Spinal cord (tissue), 10 donors: Measurements from ENCODE around the gene TMEM207. TPM values are rescaled to one million over a fixed set of nuclear protein-coding genes. Genes with fewer than 3 reads are reported as not detected.

Source experiments
- DNase-seq, 6 donors: peaks; one replicate each; pipeline versions ENCODE4 v3.0.0 to v3.0.0-alpha.2; 2013 to 2015; ENCODE audit warnings: low spot score in 6 of 6, low read depth in 4 of 6
- H3K27ac ChIP-seq: one replicate; pipeline ENCODE4 v1.5.1; 2013; ENCODE audit warnings: low read depth, low read length, control low read depth
- H3K27me3 ChIP-seq: one replicate; pipeline ENCODE4 v1.6.1; 2013; ENCODE audit warnings: low read length; ENCODE audit not compliant: control insufficient read depth, insufficient read depth
- H3K36me3 ChIP-seq: one replicate; pipeline ENCODE4 v1.6.1; 2013; ENCODE audit warnings: low read length; ENCODE audit not compliant: control insufficient read depth, insufficient read depth
- H3K4me1 ChIP-seq: one replicate; pipeline ENCODE4 v1.6.1; 2013; ENCODE audit warnings: low read length; ENCODE audit not compliant: control insufficient read depth, insufficient read depth
- H3K4me3 ChIP-seq: one replicate; pipeline ENCODE4 v1.5.1; 2013; ENCODE audit warnings: low read depth, low read length, control low read depth
- H3K9me3 ChIP-seq: one replicate; pipeline ENCODE4 v1.6.1; 2013; ENCODE audit warnings: low read length; ENCODE audit not compliant: control insufficient read depth, insufficient read depth
- WGBS: methylation state at CpG from one replicate; pipeline ENCODE4 v1.1.5; 2013; ENCODE audit warnings: missing lambda C conversion rate; ENCODE audit not compliant: insufficient coverage; 5-methylcytosine and 5-hydroxymethylcytosine counted together
- long read RNA-seq, 4 donors: transcript quantifications; one replicate each; lab custom pipeline, GENCODE V29; 2026
- polyA plus RNA-seq, 2 donors: library from polyadenylated mRNA; unstranded; fragments of 120-200 nt; gene quantifications; one replicate each; pipeline ENCODE4 v1.2.1, GENCODE V29; 2013; ENCODE audit not compliant: insufficient read length in 2 of 2
- total RNA-seq, 2 donors: library from RNA; depleted of rRNA in 1 of 2; stranded (reverse); fragments of 120-200 nt in 1 of 2; fragments of >200 nt in 1 of 2; gene quantifications; one replicate each; pipeline versions ENCODE4 v1.2.3 to v1.2.4, GENCODE V29; 2013 to 2014
- donor health status: healthy.

Gene TMEM207
- total RNA-seq = not detected
- polyA plus RNA-seq = not detected
- long read RNA-seq, donor 1 = 0 reads
- long read RNA-seq, donor 2 = 0 reads
- long read RNA-seq, donor 3 = 0 reads
- long read RNA-seq, donor 4 = 0 reads

DNA sequence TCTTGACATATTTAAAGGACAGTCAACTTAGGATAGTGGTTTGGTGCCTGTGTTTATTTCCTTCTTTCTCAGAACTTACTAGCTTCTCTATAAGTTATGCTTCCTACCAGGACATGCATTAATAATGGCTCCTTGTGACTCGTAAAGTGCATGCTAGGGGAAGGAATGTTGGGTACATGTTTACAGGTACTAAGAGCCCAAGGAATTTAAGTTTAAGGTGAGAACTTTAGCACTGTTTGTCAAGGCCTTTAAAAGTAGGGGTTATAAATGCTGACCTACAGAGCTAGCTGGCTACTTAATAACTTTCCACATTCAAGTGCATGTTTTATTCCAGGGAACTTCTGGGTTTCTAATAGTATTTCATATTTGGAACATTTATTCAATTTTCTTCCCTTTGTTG, at the start of gene TMEM207:
TMEM207 (minus strand) TSS at position 101 of the 400 bp plus-strand sequence; CDS start at position 9, 92 bp downstream.
- Histone ChIP-seq H3K4me3 (no peak within 1 kb of the TSS), H3K27me3 (no peaks in the 10 kb centered on the region), H3K9me3 (no peaks in the 10 kb centered on the region), H3K4me1 (no peaks in the 10 kb centered on the region), H3K36me3 (no peaks in the 10 kb centered on the region), H3K27ac (no peak within 1 kb of the TSS)
- DNase-seq = no peak
- WGBS = no CpG with 5 or more reads among the region's 1 CpG

DNA sequence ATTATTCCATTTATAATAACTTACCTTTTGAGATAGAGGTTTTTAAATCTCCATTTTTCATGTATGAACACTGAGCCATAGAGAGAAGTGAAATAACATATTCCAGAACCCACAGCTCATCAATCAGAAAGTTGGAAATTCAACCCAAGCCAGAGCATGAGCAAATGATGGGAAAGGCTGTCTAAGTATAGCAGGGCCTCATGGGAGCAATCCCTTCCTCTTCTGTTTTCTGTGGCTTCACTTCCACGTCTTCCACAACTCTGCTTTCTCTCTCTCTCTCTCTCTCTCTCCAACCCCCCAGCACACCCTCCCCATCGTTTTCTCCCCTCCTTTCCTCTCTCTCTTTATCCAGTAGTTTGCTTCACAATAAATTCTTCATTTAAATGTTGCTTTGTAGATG, 49.4 kb upstream of the TMEM207 start:
- H3K27me3 ChIP-seq = no peaks in the 10 kb centered on the region
- no peak overlapping the region for H3K27ac ChIP-seq
- no peak overlapping the region for H3K4me3 ChIP-seq
- H3K36me3 ChIP-seq = no peaks in the 10 kb centered on the region
- H3K9me3 ChIP-seq = no peaks in the 10 kb centered on the region
- no peak for DNase-seq
- no CpG with 5 or more reads among the region's 2 CpGs for WGBS
- no peaks in the 10 kb centered on the region for H3K4me1 ChIP-seq

DNA sequence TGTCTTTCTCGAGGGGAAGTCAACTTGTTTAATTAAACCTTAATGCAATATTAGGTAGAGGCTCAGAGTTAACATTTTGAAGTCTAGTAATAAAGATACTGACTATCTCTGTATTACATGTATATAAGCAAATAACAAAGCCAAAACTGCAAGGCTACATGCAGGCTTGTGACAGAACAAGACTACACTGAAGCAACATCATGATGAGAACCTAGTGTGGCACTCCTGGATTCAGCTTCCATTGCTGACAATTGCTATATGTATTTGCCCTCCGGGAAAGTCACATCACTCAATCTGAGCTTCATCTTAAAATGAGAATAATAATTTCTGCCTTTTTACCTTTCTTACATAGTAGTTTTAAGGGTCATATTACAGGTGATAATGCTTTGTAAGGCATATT, 48.6 kb upstream of the TMEM207 start:
- no peaks in the 10 kb centered on the region for H3K4me1 ChIP-seq
- H3K4me3 ChIP-seq = no peak overlapping the region
- no CpG with 5 or more reads among the region's 2 CpGs for WGBS
- no peaks in the 10 kb centered on the region for H3K9me3 ChIP-seq
- H3K36me3 ChIP-seq = no peaks in the 10 kb centered on the region
- no peak for DNase-seq
- no peak overlapping the region for H3K27ac ChIP-seq
- no peaks in the 10 kb centered on the region for H3K27me3 ChIP-seq

GRCh38 chr3:190497811-190498210, 48.1 kb upstream of the TMEM207 start:
- H3K4me1 ChIP-seq = no peaks in the 10 kb centered on the region
- DNase-seq = peak in 2 of 6 donors; percentile 60 to 64
- WGBS = 88% methylated on average over 1 of the region's 3 CpGs

DNA sequence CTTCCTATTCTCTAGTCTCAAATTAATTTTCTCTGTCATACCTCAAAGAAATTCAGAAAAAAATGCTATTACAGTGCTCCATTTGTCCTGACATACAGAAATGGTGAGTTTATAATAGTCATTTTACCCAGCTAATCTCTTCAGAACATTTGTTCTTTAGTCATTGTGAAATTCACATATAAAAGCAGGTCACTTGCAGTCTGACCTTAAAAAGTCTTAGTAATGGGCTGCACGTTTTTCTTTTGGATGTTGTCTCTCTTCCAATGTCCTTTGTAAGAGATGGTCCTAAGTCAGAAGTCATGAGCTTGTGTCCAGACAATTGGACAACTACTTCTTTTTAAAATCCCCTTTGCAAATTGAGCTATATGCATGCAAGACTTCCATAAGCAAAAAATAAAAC, 47.2 kb upstream of the TMEM207 start:
- no peak for DNase-seq
- no peak overlapping the region for H3K27ac ChIP-seq
- no peaks in the 10 kb centered on the region for H3K27me3 ChIP-seq
- no peaks in the 10 kb centered on the region for H3K36me3 ChIP-seq
- no peak overlapping the region for H3K4me3 ChIP-seq
- no peaks in the 10 kb centered on the region for H3K9me3 ChIP-seq
- 40% methylated on average over 1 of the region's 1 CpG for WGBS
- H3K4me1 ChIP-seq = no peaks in the 10 kb centered on the region

More at GRCh38 chr3:190497811-190498210, 48.1 kb upstream of the TMEM207 start:
- no peaks in the 10 kb centered on the region for H3K36me3 ChIP-seq
- H3K4me3 ChIP-seq = no peak overlapping the region
- no peaks in the 10 kb centered on the region for H3K27me3 ChIP-seq
- H3K27ac ChIP-seq = no peak overlapping the region
- no peaks in the 10 kb centered on the region for H3K9me3 ChIP-seq

- no CpG with 5 or more reads among the region's 5 CpGs for WGBS
- Histone ChIP-seq H3K4me1 (no peaks in the 10 kb centered on the region), H3K9me3 (no peaks in the 10 kb centered on the region), H3K4me3 (no peak overlapping the region), H3K27ac (no peak overlapping the region), H3K36me3 (no peaks in the 10 kb centered on the region), H3K27me3 (no peaks in the 10 kb centered on the region)
- no peak for DNase-seq
Measured at GRCh38 chr3:190495796-190496195, 46.1 kb upstream of the TMEM207 start.

DNA sequence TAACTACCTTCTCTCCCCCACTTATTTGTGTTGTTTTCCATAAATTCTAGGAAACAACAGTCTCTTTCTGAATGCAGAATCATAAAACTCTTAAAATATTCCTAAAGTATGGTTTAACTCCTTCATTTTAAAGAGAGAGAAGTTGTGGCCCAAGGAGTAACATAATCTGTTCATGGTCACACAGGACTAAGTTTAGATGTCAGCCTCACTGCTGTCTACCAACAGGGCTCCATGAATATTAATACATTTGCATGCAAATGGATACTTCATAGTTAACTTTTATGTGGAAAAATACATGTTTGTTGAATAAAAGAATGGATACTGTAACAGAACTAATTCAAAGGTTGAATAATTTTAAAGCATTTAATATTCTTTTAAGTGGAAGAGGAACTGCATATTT, 45.7 kb upstream of the TMEM207 start:
- DNase-seq = no peak
- no peaks in the 10 kb centered on the region for H3K4me1 ChIP-seq
- no peak overlapping the region for H3K27ac ChIP-seq
- no peaks in the 10 kb centered on the region for H3K9me3 ChIP-seq
- no peaks in the 10 kb centered on the region for H3K36me3 ChIP-seq
- no peak overlapping the region for H3K4me3 ChIP-seq
- no peaks in the 10 kb centered on the region for H3K27me3 ChIP-seq

GRCh38 chr3:190494907-190495306, 45.2 kb upstream of the TMEM207 start:
- Histone ChIP-seq H3K9me3 (no peaks in the 10 kb centered on the region), H3K4me1 (no peaks in the 10 kb centered on the region)
- DNase-seq = no peak

GRCh38 chr3:190492966-190493365, 43.3 kb upstream of the TMEM207 start:
- WGBS = 91% methylated on average over 4 of the region's 4 CpGs
- Histone ChIP-seq H3K27me3 (no peaks in the 10 kb centered on the region), H3K4me1 (no peaks in the 10 kb centered on the region), H3K27ac (no peak overlapping the region), H3K9me3 (no peaks in the 10 kb centered on the region), H3K4me3 (no peak overlapping the region), H3K36me3 (no peaks in the 10 kb centered on the region)
- no peak for DNase-seq

More at GRCh38 chr3:190494907-190495306, 45.2 kb upstream of the TMEM207 start:
- Histone ChIP-seq H3K36me3 (no peaks in the 10 kb centered on the region), H3K4me3 (no peak overlapping the region), H3K27me3 (no peaks in the 10 kb centered on the region), H3K27ac (no peak overlapping the region)

DNA sequence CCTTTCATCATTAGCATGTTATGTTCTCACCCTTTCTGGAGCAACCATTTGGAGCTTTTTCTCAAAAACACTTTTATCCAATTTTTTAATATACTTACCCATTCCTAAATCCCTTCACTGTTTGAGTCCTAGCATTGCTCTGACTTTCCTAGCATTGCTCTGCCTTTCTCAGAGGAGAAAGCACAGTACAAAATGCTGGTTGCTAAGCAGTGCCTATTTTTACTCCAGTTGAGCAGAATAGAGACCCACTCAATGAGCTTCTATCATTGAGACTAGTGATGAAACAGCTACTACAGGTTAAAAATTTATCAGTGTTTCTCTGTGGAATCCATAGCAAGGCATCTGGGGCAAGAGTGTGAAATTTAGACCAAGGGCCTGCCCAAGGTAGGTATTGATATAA, 42.4 kb upstream of the TMEM207 start:
- Histone ChIP-seq H3K36me3 (no peaks in the 10 kb centered on the region), H3K9me3 (no peaks in the 10 kb centered on the region), H3K4me3 (no peak overlapping the region), H3K27ac (no peak overlapping the region), H3K4me1 (no peaks in the 10 kb centered on the region), H3K27me3 (no peaks in the 10 kb centered on the region)
- DNase-seq = no peak
